H9 (cell line): ENCODE data around the gene EPB41L4A. TPM values are rescaled to one million over a fixed set of nuclear protein-coding genes. Genes with fewer than 3 reads are reported as not detected.

Experiments
- DNase-seq: peaks from one replicate; pipeline ENCODE4 v3.0.0-alpha.2; 2017
- H2AFZ ChIP-seq: one replicate; pipeline ENCODE4 v1.6.1; 2013; ENCODE audit warnings: mild to moderate bottlenecking, low read length, control low read depth, moderate library complexity
- H2AK5ac ChIP-seq: 2 replicates; pipeline ENCODE4 v1.6.1; 2013; ENCODE audit warnings: low read length, control low read depth, mixed read lengths; ENCODE audit not compliant: insufficient read length
- H2BK120ac ChIP-seq: one replicate; pipeline ENCODE4 v1.6.1; 2013; ENCODE audit warnings: low read depth, mild to moderate bottlenecking, low read length, control low read depth, inconsistent platforms; ENCODE audit not compliant: poor library complexity, severe bottlenecking
- H2BK12ac ChIP-seq: 2 replicates; pipeline ENCODE4 v1.6.1; 2013; ENCODE audit warnings: low read length, control low read depth, mixed read lengths, low read depth; ENCODE audit not compliant: insufficient read length
- H2BK15ac ChIP-seq: 2 replicates; pipeline ENCODE4 v1.6.1; 2013; ENCODE audit warnings: low read depth, low read length, control low read depth
- H2BK20ac ChIP-seq: one replicate; pipeline ENCODE4 v1.6.1; 2013; ENCODE audit warnings: low read depth, mild to moderate bottlenecking, low read length, control low read depth, inconsistent platforms; ENCODE audit not compliant: poor library complexity, severe bottlenecking
- H2BK5ac ChIP-seq: 2 replicates; pipeline ENCODE4 v1.6.1; 2013; ENCODE audit warnings: low read length, control low read depth, mixed read lengths; ENCODE audit not compliant: insufficient read length
- H3K14ac ChIP-seq: 2 replicates; pipeline ENCODE4 v1.6.1; 2013; ENCODE audit warnings: low read length, control low read depth; ENCODE audit not compliant: insufficient read depth
- H3K18ac ChIP-seq: 2 replicates; pipeline ENCODE4 v1.6.1; 2013; ENCODE audit warnings: low read depth, mild to moderate bottlenecking, mixed read lengths, low read length, control low read depth; ENCODE audit not compliant: insufficient read length
- H3K23ac ChIP-seq: 2 replicates; pipeline ENCODE4 v1.6.1; 2013; ENCODE audit warnings: low read length, control low read depth, mixed read lengths, low read depth; ENCODE audit not compliant: insufficient read length
- H3K23me2 ChIP-seq: 2 replicates; pipeline ENCODE4 v1.6.1; 2013; ENCODE audit warnings: low read depth, mild to moderate bottlenecking, mixed read lengths, low read length, control low read depth; ENCODE audit not compliant: insufficient read length, poor library complexity, severe bottlenecking
- H3K27ac ChIP-seq: 2 replicates; pipeline ENCODE4 v1.5.1; 2013; ENCODE audit warnings: low read length, control low read depth, mixed read lengths, low read depth; ENCODE audit not compliant: insufficient read length
- H3K27me3 ChIP-seq: 2 replicates; pipeline ENCODE4 v1.6.1; 2013; ENCODE audit warnings: low read length, control low read depth, inconsistent platforms; ENCODE audit not compliant: insufficient read depth
- H3K4ac ChIP-seq: 2 replicates; pipeline ENCODE4 v1.6.1; 2013; ENCODE audit warnings: low read depth, mild to moderate bottlenecking, control low read depth, inconsistent platforms, low read length, moderate library complexity
- H3K4me1 ChIP-seq: 2 replicates; pipeline ENCODE4 v1.6.1; 2013; ENCODE audit warnings: low read length, control low read depth, inconsistent platforms; ENCODE audit not compliant: insufficient read depth
- H3K4me2 ChIP-seq: 2 replicates; pipeline ENCODE4 v1.6.1; 2013; ENCODE audit warnings: low read length, control low read depth, mixed read lengths; ENCODE audit not compliant: insufficient read length, insufficient read depth
- H3K56ac ChIP-seq: 2 replicates; pipeline ENCODE4 v1.6.1; 2013; ENCODE audit warnings: low read depth, mild to moderate bottlenecking, mixed read lengths, low read length, control low read depth; ENCODE audit not compliant: insufficient read length
- H3K79me1 ChIP-seq: 2 replicates; pipeline ENCODE4 v1.6.1; 2013; ENCODE audit warnings: low read depth, mild to moderate bottlenecking, moderate library complexity, low read length, control low read depth, inconsistent platforms; ENCODE audit not compliant: insufficient read depth, poor library complexity, severe bottlenecking
- H3K79me2 ChIP-seq: 2 replicates; pipeline ENCODE4 v1.6.1; 2013; ENCODE audit warnings: low read length, control low read depth, inconsistent platforms; ENCODE audit not compliant: insufficient read depth
- H3K9ac ChIP-seq: 2 replicates; pipeline ENCODE4 v1.6.1; 2013; ENCODE audit warnings: low read length, control low read depth, mixed read lengths; ENCODE audit not compliant: insufficient read length; ENCODE audit errors: extremely low read depth
- H3K9me3 ChIP-seq: one replicate; pipeline ENCODE4 v1.6.1; 2013; ENCODE audit warnings: low read depth, low read length, inconsistent platforms; ENCODE audit not compliant: control insufficient read depth
- H3T11ph ChIP-seq: one replicate; pipeline ENCODE4 v1.6.1; 2013; ENCODE audit warnings: mild to moderate bottlenecking, low read length, control low read depth, inconsistent platforms
- H4K20me1 ChIP-seq: one replicate; pipeline ENCODE4 v1.6.1; 2013; ENCODE audit not compliant: control insufficient read depth, insufficient read length, insufficient read depth
- H4K5ac ChIP-seq: 2 replicates; pipeline ENCODE4 v1.6.1; 2013; ENCODE audit warnings: low read depth, mild to moderate bottlenecking, mixed read lengths, low read length, control low read depth; ENCODE audit not compliant: insufficient read length
- H4K8ac ChIP-seq: replicated peaks from 2 replicates; pipeline ENCODE4 v1.6.1; 2013; ENCODE audit warnings: low read length, control low read depth, mixed read lengths, low read depth; ENCODE audit not compliant: insufficient read length
- H4K91ac ChIP-seq: 2 replicates; pipeline ENCODE4 v1.6.1; 2013; ENCODE audit warnings: low read depth, mild to moderate bottlenecking, moderate library complexity, mixed read lengths, low read length, control low read depth; ENCODE audit not compliant: insufficient read length
- H3K27ac Mint-ChIP-seq, 3 experiments: 2 replicates in 2 of 3; 3 replicates in 1 of 3; pipeline ENCODE4 v1.8.0; 2020 to 2021; ENCODE audit warnings: mixed read lengths in 3 of 3, mild to moderate bottlenecking in 1 of 3, moderate library complexity in 1 of 3
- H3K27me3 Mint-ChIP-seq: 2 replicates; pipeline ENCODE4 v1.8.0; 2021; ENCODE audit warnings: low read depth, mild to moderate bottlenecking, moderate library complexity, mixed read lengths
- H3K36me3 Mint-ChIP-seq, 3 experiments: 2 replicates in 2 of 3; 3 replicates in 1 of 3; pipeline ENCODE4 v1.8.0; 2020 to 2021; ENCODE audit warnings: low read depth in 3 of 3, mixed read lengths in 3 of 3; ENCODE audit not compliant: insufficient read depth in 1 of 3
- H3K4me1 Mint-ChIP-seq, 2 experiments: 2 replicates each; pipeline ENCODE4 v1.8.0; 2020; ENCODE audit warnings: mixed read lengths in 2 of 2
- H3K4me3 Mint-ChIP-seq, 2 experiments: 2 replicates in 1 of 2; 3 replicates in 1 of 2; pipeline ENCODE4 v1.8.0; 2020 to 2021; ENCODE audit warnings: mild to moderate bottlenecking in 2 of 2, mixed read lengths in 2 of 2, moderate library complexity in 1 of 2
- H3K9me3 Mint-ChIP-seq, 2 experiments: 2 replicates in 1 of 2; 3 replicates in 1 of 2; pipeline ENCODE4 v1.8.0; 2020; ENCODE audit warnings: mild to moderate bottlenecking in 2 of 2, mixed read lengths in 2 of 2, moderate library complexity in 1 of 2
- whole genome bisulfite sequencing: extraction: QIAGEN DNeasy Blood & Tissue Kit; methylation state at CpG from one replicate; pipeline ENCODE4 v1.1.7; 2013; ENCODE audit warnings: missing lambda C conversion rate, low lambda C conversion rate, mixed read lengths; ENCODE audit not compliant: insufficient read length; ENCODE audit errors: extremely low coverage; 5-methylcytosine and 5-hydroxymethylcytosine counted together
- total RNA-seq: library from RNA; stranded (reverse); gene quantifications from 2 replicates; pipeline ENCODE4 v1.2.1, GENCODE V29; 2021
- TF ChIP-seq, protein P1 (sequence below): fragments of 200-600 bp; sonication (generic); conservative IDR thresholded peaks from 3 replicates; pipeline ENCODE4 v1.8.0; 2021; ENCODE audit warnings: antibody characterized with exemption, mild to moderate bottlenecking

EPB41L4A gene
- total RNA-seq, 1 experiment from 2014 or later, result 4.9 TPM

DNA sequence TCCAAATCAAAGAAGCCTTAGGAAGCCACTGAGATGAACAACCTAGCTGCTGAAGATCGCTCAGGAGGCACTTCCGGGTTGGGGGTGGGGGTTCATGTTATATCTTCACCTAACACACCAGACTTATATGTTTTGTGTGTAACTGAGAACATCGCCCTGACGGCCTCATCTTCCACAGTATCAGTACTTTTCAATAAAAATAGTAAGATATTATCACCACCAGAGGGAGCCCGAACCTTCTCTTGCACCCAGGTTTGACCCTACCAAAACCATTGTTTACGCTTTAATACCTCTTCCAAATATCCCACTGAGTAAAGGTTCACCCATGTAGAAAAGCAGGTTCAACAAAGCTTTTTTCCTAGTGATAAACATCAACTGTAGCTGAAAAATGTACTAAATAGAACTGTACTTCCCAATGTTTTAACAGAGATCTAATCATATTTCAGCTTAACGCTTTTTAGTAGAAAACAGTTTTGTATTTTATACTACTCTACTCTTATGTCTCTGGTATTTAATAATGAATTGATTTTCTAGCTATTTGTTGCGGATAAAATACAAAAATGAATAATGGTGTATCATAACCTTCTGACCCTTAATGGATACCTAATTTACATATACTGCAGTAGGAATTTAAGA, 244.0 kb downstream of the EPB41L4A start:
- no peak overlapping the region for H3K18ac ChIP-seq
- H3K27ac ChIP-seq, result no peak overlapping the region
- H2BK12ac ChIP-seq, result no peak overlapping the region
- no peaks in the 10 kb centered on the region for H3K79me1 ChIP-seq
- no peaks in the 10 kb centered on the region for H3K23me2 ChIP-seq
- H2BK120ac ChIP-seq, result no peak overlapping the region
- Mint-ChIP-seq H3K9me3 (no peaks in the 10 kb centered on the region), H3K27me3 (no peaks in the 10 kb centered on the region), H3K4me3 (no peak overlapping the region), H3K4me1 (peaks cover 2 to 11% of the 10 kb centered on the region in 2 experiments; a peak in 3 of 4 replicates), H3K27ac (no peak overlapping the region; a peak in 1 of 7 replicates), H3K36me3 (no peaks in the 10 kb centered on the region)
- H3K4me2 ChIP-seq, result peak overlapping the region; percentile 43
- no peak overlapping the region for H3K14ac ChIP-seq
- no peaks in the 10 kb centered on the region for H3K79me2 ChIP-seq
- no CpG with 5 or more reads among the region's 8 CpGs for WGBS
- H3T11ph ChIP-seq, result no peak overlapping the region
- no peak overlapping the region for H3K4ac ChIP-seq
- no peaks in the 10 kb centered on the region for H3K27me3 ChIP-seq
- H3K4me1 ChIP-seq, result no peaks in the 10 kb centered on the region
- H3K9me3 ChIP-seq, result no peaks in the 10 kb centered on the region
- H2BK5ac ChIP-seq, result no peak overlapping the region
- H2BK15ac ChIP-seq, result no peak overlapping the region
- H4K20me1 ChIP-seq, result no peaks in the 10 kb centered on the region
- H3K23ac ChIP-seq, result no peak overlapping the region
- H2BK20ac ChIP-seq, result no peak overlapping the region
- H2AFZ ChIP-seq, result peak overlapping the region; percentile 96
- H2AK5ac ChIP-seq, result no peak overlapping the region
- no peak overlapping the region for H3K56ac ChIP-seq
- TF ChIP-seq, protein P1, sequence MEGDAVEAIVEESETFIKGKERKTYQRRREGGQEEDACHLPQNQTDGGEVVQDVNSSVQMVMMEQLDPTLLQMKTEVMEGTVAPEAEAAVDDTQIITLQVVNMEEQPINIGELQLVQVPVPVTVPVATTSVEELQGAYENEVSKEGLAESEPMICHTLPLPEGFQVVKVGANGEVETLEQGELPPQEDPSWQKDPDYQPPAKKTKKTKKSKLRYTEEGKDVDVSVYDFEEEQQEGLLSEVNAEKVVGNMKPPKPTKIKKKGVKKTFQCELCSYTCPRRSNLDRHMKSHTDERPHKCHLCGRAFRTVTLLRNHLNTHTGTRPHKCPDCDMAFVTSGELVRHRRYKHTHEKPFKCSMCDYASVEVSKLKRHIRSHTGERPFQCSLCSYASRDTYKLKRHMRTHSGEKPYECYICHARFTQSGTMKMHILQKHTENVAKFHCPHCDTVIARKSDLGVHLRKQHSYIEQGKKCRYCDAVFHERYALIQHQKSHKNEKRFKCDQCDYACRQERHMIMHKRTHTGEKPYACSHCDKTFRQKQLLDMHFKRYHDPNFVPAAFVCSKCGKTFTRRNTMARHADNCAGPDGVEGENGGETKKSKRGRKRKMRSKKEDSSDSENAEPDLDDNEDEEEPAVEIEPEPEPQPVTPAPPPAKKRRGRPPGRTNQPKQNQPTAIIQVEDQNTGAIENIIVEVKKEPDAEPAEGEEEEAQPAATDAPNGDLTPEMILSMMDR, result peak; percentile 81
- H3K9ac ChIP-seq, result no peak overlapping the region
- H4K5ac ChIP-seq, result no peak overlapping the region
- no peak overlapping the region for H4K91ac ChIP-seq
- no peak overlapping the region for H4K8ac ChIP-seq
- DNase-seq, result no peak
